Fibroblast of skin of right quadriceps (primary cell): ENCODE data around the gene ZCRB1.
A peak's percentile ranks its signal among the peaks of the same experiment; 100 is the strongest.

Source experiments
- DNase-seq: peaks from one replicate; pipeline ENCODE4 v3.0.0-alpha.2; 2013

The ZCRB1 gene

DNA sequence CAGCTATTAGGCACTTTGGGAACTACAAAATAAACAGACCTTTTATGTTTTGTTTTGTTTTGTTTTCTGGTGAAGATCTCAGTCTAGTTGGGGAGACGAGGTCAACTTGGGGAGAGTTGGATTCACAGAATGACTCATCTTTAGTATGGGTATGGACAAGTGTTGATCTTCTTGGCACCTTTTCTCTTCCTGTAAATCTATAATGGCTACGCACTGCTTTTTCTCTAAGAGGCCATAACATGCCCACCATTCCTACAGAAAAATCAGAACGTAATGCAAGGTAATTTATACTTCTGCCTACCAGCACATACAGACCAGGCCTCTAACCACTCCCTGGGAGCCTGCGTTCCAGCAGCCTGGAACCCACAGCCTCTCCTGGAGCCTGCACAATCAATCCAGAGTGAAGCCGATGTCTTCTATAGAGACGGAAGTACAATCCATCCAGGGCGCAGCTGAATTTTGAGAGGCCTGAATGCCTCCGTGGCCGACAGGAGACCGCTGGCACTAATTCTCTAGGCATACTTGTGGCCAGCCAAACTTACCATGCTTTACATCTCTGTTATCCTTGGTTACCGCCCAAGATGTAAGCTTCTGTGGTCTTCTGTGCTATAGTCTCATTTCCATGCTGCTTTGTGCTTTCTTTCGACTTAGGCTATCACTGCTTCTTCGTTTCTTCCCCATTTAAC is 790 bp upstream of the ZCRB1 start:
- DNase-seq: peak; percentile 36

DNA sequence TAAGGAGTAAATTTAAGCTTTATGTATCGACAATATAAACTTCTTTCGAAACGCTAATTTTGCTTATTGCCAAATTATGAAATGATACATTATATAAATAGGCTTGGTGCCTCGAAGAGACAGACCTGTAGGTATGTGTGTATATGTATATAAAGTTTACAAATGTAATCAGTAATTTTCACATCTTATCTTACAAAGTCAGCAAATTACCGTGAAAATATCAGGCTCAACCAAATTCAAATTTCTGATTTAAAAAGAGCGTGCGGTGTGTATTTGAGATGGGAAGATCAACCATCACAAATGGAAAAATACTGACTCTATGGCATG is 605 bp downstream of the ZCRB1 start:
- no peak for DNase-seq

DNA sequence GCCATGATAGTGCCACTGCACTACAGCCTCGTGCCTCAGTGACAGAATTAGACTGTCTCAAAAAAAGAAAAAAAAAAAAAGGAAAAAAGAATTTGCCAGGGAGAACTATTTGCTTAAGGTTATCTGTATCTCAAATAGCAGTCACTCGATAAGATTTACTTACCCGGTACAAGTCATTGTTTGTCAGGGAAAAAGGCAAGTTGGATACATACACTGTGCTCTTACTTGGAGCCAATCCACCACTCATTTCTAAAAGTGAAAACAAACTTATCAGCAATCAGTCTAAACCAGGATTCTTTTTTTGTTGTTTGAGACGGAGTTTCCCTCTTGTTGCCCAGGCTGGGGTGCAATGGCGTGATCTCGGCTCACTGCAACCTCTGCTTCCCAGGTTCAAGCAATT is 2.0 kb downstream of the ZCRB1 start:
- DNase-seq: no peak

DNA sequence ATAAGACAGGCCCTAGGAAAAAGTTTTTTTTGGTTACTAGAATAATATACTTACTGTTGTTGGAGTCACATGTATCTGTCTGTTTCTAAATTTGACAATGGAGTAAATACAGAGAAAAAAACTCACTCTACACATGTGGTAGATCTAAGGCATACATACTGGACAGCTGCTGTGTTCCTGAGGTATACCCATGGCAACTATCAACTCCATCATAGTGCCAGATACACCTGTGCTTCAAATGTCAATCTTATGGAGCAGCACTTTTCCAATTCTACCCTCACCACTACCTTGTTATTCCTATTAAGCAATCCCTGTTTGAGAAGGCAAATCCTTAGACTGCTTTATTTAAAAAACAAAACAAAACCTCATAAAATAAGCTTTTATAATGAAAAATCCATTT is 3.3 kb downstream of the ZCRB1 start:
- DNase-seq: no peak

DNA sequence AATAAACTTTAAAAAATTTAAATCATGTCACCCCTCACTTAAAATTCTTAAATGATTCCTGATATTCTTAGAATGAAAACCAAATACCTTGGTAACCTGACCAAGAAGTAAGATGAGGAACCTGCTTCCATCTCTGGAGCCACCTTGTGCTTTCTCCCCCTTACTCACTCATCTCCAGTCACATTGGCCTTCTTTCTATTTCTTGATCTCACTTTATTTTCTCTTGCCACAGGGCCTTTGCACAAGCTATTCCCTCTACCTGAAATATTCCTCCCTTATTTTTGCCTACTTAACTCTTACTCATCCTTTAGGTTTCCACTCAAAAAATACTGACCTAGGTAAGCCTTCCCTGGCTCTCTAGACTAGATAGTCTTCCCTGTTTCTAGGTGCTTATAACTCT is 5.1 kb downstream of the ZCRB1 start:
- DNase-seq: no peak

DNA sequence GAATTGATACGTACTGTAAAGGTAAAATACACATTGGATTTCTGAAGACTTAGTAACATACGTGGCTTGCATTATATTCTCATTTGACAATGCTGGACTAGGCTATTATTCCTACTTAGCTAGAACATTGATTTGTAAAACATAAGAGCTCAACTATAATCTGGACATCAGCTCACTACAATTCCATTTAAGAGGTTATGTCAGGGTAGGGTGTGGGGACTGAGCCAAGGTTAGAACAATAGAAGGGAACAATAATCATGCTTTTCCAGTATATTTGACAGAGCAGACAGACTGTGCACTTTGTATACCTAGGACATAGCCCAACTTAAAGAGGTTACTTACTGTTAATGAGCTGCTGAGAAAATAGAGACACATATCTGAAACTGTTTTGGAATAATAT is 10.8 kb downstream of the ZCRB1 start:
- no peak for DNase-seq

DNA sequence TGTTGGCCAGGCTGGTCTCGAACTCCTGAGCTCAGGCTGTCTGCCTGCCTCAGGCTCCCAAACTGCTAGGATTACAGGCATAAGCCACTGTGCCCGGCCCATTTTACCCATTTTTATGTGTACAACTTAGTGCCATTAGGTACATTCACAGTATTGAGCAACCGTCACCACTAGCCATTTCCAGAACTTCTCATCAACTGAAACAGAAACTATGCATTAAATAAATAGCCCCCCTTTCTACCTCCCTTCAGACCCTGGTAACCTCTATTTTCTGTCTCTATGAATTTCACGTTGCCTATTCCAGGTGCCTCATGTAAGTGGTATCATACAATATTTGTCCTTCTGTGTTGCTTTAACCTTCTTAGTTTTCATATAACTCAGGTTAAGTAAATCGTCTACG is 15.9 kb downstream of the ZCRB1 start:
- no peak for DNase-seq

DNA sequence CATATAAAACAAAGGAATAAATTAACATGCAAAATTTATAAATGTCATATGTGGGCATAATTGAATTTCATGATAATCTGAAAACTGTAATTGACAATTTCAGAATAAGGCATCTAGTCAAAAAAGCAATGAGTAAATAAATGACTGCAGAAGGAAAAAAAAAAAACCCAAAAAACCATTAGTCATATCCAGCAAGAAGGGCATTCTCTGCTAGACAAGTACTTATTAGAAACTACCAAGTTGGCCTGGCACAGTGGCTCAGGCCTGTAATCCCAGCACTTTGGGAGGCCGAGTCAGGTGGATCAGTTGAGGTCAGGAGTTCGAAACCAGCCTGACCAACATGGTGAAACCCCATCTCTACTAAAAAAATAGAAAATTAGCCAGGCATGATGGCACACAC is 17.5 kb downstream of the ZCRB1 start:
- no peak for DNase-seq

DNA sequence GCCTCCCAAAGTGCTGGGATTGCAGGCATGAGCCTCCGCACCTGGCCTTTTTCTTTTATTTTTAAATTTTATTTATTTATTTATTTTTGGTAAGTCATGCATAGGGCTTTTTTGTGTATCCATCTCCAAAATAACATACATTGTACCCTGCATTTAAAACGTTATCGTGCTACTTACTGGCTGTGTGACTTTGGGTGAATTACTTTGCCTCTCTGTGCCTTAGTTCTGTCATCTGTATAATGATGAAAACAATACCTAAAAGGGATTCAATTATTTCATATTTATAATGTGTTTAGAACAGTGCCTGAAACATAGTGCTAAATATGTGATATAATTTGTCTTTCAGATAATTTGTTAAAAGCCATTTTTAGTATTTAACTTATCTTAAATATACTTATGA is 19.6 kb downstream of the ZCRB1 start:
- DNase-seq: no peak

DNA sequence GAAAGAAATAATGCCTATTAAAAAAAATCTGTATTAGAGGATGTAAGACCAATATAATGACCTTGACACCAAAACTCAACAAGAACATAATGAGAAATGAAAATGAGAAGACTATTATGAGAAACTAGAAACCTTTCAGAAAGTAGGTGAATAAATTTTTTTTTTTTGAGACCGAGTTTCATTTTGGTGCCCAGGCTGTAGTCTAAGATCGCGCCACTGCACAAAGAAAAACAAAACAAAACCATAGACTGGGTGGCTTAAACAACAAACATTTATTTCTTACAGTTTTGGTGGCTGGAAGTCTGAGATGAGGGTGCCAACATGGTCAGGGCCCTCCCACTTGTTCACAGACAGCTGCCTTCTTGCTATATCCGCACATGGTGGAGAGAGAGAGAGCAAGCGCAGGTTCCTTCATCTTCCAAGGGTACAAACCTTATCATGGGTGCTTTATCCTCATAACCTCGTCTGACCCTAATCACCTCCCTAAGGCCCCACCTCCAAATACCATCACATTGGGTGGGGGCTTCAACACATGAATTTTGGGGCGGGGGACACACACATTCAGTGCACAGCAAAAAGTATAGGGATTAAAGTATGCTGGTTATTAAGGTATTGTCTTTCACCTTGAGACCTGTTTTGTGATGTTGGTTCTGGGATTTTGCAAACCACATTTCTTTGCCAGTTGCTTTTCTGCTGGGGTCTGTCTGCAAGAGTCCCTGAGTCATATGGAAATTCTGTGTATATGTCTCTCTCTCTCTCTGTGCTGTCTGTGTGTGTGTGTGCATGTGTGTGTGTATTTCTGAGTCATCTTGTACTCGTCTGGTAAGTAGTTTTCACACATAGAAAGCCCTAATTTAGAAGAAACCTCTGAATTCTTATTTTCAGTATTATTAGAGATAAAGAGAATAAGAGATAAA is 26.2 kb downstream of the ZCRB1 start:
- DNase-seq: peak; percentile 65

DNA sequence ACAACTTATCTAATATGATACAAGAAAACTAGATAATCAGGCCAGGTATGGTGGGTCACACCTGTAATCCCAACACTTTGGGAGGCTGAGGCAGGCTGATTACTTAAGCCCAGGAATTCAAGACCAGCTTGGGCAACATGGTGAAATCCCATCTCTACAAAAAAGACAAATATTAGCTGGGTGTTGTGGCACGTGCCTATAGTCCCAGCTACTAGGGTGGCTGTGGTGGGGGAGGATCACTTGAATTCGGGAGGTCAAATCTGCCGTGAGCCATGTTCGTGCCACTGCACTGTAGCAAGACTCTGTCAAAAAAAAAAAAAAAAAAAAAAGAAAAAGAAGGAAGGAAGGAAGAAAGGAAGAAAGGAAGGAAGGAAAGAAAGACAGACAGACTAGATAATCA is 27.0 kb downstream of the ZCRB1 start:
- DNase-seq: no peak

DNA sequence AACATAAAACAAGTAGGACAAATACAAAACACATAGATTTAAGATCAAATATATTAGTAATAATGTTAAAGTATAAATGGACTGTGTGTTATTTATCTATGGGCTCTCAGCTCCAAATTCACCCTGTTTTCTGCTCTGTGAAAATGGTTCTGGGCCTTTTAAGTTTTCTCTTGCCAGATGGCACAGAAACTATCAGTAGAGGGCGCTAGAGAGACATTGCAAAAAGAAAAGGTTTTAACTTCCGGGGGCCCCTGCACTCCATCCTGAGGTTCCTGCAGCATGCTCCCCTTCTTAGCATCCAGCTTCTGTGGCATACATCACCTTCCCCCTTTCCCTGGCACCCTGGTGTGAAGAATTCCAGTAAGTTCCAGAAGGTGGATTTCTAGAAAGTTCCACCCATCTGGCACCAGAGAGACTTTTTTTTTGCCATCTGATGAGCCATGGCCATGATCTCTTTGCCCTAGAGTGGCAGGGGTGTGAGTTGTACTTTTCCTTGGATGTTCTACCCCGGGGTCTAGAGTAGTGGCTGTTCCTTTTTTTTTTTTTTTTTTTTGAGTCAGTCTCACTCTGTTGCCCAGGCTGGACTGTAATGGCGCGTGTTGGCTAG is 29.3 kb downstream of the ZCRB1 start:
- DNase-seq: no peak

DNA sequence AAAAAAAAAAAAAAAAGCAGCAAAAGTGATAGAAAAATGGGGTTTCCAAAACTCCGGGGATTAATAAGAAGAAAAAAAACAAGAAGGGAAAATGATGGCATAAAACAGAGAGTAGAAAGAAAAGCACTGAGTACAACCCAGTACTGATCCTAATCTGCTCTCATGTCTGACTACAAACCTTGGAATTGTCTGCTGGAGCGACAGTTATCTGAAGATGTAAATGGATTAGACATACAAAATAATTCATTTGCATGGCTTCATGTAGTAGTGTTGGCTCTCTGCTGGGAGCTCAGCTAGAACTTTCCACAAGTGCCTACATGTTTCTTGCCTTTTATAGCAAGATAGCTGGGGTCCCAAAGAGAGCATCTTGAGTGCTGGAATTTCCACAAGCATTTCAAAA is 34.2 kb downstream of the ZCRB1 start:
- DNase-seq: no peak

DNA sequence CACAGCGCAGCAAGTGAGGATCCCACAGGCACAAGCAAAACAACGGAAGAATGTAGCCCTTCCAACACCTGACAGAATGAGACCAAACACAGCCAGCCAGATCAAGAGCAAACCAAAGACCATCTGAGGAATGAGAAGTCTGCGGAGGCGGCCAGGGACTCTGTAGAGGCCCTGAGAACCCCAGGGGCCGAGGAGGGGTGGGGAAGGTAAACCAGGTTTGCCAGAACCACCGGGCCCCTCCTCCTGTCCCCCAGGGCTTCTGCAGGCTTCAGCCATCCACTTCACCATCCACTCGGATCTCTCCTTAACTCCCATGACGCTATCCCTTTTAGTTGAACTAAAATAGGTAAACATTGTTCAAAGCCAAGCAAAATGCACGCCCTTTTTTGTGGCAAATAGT is 37.4 kb downstream of the ZCRB1 start:
- no peak for DNase-seq

DNA sequence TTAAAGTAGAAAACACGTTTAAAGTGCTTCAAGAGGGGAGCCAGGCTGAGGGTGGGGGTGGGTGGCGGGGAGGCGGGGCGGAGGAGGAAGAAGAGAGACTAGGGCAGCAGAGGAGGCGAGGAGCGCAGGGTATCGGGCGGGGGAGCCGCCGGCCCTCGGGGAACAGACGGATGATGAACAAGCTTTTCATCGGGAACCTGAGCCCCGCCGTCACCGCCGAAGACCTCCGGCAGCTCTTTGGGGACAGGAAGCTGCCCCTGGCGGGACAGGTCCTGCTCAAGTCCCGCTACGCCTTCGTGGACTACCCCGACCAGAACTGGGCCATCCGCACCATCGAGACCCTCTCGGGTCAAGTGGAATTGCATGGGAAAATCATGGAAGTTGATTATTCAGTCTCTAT is 39.2 kb downstream of the ZCRB1 start:
- DNase-seq: no peak

DNA sequence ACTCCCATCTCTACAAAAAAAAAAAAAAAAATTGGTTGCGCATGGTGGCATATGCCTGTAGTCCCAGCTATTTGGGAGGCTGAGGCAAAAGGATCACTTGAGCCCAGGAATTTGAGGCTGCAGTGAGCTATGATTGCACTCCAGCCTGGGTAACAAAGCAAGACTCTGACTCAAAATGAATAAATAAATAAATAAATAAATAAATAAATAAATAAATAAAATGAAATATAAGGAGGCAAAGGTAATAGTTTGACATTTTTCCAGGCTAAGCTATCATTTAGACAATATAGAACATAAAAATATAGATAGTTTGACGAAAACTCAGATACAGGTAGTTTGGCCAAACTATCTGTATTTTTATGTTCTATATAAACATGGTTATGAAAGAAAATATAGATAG is 40.5 kb downstream of the ZCRB1 start:
- DNase-seq: no peak

DNA sequence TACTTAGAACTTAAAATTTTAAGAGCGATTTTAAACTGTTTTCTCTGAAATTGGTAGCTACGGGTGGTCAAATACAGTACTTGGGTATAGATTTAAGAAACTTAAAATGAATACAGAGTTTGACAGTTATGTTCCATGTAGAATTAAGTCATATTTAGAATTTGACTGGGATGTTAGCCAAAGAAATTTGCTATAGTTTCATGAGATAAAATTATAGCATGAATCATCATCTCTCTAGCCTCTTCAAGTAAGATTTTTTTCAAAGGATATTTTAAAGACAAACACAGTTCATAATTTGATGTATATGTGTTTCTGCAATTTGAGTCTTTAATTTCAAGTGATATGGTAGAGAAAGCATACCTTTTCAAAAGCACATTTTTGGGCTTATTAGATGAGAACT is 41.0 kb downstream of the ZCRB1 start:
- peak; percentile 16 for DNase-seq

DNA sequence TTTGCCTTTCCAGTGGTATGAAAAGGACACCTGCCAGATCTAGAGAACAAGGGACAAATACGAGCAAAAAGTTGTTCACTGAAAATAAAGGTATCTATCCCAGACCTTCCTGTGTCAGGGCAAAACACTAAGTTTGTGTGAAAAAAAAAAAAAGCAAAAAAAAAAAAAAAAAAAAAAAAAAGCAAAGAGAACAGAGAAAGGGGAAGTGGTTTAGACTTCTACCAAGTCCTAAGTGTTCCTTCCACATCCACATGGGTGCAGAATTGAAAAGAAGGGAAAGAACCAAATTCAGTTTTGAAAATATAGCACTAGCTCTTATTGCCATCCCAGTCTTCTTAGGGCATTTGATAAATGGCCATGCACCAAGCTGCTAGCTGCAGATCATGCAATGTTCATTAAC is 41.7 kb downstream of the ZCRB1 start:
- DNase-seq: no peak

DNA sequence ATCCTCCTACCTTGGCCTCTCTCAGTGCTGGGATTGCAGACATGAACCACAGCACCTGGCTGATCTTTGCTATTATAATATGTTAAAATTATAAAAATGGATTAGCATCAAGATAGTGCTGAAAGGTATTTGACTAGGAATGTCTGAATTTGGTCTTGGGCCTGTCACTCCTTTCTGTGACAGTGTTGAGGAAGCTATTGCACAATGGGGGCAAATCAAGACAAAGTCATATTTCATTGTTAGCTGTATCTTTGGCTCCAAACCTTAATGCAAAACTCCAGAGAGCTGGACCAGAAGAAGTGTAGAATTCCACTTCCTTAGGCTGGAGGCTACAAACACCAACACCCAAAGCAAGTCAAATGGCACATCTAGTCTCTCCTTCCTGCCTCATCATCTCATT is 42.2 kb downstream of the ZCRB1 start:
- no peak for DNase-seq

DNA sequence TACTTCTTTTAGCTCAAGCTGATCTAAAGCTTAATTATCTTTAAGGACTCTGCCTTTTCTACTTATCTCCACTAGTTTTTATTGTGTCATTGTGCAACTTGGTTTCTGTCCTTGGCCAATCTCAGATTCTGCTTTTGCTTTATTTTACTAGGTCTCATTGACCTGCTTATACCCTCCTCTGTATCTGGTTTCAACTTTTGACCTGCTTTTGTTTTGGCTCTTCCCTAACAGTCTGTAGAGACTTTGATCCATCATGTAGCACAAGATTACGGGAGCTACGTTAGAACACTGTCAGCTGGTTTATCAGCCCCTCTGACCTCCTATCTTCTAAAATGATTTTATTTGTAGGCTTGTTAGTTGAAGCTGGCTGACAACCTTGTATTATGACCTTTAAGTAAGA is 43.6 kb downstream of the ZCRB1 start:
- DNase-seq: no peak

DNA sequence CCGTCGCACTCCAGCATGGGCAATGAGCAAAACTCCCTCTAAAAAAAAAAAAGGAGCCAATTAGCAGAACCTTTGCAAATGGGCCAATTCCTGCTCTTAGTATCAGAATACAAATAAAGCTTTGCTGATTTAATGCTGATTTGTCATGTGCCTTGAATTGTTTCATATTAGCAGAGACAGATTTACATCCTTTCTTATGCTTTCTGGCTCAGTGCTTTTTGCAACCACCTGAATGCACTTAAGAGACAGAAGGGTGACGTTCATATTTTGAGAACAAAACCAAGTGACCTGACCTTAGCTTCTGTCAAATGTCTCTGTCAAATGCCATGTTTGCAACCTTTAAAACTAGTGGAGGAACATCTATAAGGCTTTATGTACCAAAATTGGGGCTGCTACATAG is 44.0 kb downstream of the ZCRB1 start:
- no peak for DNase-seq

DNA sequence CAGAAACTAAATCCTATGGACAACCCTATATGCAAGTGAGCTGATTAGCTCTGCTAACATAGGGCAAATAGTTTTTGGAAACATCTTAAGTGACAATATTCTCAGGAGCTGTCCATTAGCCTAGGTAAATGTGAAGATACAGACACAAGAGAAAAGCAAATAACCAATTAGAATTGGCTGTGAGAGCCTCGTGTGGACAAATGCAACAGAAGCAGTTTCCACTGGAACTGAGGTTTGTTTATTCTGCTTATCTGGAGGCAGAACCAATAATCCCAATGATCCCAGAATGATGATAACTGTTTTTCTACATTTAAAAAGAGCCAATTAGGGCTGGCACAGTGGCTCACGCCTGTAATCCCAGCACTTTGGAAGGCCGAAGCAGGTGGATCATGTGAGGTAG is 44.6 kb downstream of the ZCRB1 start:
- DNase-seq: no peak

DNA sequence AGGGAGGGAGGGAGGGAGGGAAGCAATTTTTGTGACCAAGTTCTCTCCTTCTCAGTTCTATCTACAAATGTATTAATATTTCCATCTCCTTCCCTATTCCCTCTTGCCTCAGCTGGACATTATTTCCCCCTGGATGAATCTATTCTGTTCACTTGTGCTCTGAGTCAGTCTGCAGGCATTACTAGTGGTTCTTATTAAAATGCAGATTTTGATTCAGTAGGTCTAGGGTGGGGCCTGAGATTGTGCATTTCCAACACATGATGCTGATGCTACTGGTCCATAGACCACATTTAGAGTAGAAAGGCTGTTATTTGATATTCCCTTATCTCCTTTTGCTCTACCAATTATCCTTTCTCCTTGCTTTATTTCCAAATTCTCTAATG is 47.8 kb downstream of the ZCRB1 start:
- no peak for DNase-seq

DNA sequence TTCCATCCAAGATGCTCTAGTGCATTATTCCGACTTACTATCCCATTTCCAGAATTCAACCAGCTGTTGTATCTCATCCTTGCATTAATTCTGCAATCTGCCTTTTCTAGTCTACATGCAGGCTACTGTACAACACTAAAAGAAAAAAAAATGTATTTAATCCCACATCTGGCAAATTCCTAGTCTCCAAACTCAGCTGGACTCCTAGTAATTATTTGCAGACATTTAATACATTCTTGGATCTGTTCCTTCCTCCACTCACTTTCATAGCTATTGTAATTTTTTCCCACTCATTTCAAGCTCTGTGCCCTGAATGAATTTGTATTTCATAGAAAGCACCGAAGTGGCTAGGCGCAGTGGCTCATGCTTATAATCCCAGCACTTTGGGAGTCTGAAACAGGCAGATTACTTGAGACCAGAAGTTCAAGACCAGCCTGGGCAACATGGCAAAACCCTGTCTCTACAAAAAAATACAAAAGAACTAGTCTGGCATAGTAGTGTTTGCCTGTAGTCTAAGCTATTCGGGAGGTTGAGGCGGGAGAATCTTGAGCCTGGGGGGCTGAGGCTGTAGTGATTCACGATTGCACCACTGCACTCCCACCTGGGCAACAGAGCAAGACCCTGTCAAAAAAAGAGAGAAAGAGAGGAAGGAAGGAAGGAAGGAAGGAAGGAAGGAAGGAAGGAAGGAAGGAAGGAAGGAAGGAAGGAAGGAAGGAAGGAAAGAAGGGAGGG is 48.3 kb downstream of the ZCRB1 start:
- no peak for DNase-seq
